ENCODE results near the gene MAP6. TPM values are rescaled to one million over a fixed set of nuclear protein-coding genes. Genes with fewer than 3 reads are reported as not detected.

Gene MAP6
- total RNA-seq, 4 donors from 2014 or later = 7.9 to 22.1 (median 14.4) TPM

DNA sequence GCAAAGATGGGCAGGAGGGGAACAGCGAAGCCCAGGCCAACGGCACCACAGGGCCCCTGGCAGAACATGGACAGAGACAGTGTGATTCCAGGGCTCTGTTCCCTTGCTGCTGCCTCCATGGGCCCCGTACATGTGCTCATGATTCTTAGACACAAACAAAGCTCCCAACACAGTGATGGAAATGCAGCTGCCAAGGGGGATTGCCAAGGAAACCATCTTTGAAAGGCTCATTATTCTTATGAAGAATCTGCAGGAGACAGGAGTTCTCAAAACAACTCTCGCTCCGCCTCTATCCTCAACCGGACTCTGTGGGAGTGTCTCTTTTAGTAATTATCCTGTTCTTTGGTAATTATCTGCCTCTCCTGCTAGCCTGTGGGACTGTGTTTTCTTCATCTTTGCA is 74.6 kb downstream of the MAP6 start:
- H3K9me3 ChIP-seq = no peaks in the 10 kb centered on the region
- DNase-seq = no peak
- no peaks in the 10 kb centered on the region for H3K27me3 ChIP-seq
- TF ChIP-seq, protein P1, sequence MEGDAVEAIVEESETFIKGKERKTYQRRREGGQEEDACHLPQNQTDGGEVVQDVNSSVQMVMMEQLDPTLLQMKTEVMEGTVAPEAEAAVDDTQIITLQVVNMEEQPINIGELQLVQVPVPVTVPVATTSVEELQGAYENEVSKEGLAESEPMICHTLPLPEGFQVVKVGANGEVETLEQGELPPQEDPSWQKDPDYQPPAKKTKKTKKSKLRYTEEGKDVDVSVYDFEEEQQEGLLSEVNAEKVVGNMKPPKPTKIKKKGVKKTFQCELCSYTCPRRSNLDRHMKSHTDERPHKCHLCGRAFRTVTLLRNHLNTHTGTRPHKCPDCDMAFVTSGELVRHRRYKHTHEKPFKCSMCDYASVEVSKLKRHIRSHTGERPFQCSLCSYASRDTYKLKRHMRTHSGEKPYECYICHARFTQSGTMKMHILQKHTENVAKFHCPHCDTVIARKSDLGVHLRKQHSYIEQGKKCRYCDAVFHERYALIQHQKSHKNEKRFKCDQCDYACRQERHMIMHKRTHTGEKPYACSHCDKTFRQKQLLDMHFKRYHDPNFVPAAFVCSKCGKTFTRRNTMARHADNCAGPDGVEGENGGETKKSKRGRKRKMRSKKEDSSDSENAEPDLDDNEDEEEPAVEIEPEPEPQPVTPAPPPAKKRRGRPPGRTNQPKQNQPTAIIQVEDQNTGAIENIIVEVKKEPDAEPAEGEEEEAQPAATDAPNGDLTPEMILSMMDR (IDR thresholded peaks at IDR 0.05) = no peak
- no peak for TF ChIP-seq POLR2A (IDR thresholded peaks at IDR 0.05)
- H3K4me3 ChIP-seq = no peak overlapping the region
- no peaks in the 10 kb centered on the region for H3K4me1 ChIP-seq
- no peak overlapping the region for H3K27ac ChIP-seq
- intact Hi-C loops (cut with DNase I; ENCODE audit: low total_unique reads) = no loop called here
- H3K36me3 ChIP-seq = no peaks in the 10 kb centered on the region

DNA sequence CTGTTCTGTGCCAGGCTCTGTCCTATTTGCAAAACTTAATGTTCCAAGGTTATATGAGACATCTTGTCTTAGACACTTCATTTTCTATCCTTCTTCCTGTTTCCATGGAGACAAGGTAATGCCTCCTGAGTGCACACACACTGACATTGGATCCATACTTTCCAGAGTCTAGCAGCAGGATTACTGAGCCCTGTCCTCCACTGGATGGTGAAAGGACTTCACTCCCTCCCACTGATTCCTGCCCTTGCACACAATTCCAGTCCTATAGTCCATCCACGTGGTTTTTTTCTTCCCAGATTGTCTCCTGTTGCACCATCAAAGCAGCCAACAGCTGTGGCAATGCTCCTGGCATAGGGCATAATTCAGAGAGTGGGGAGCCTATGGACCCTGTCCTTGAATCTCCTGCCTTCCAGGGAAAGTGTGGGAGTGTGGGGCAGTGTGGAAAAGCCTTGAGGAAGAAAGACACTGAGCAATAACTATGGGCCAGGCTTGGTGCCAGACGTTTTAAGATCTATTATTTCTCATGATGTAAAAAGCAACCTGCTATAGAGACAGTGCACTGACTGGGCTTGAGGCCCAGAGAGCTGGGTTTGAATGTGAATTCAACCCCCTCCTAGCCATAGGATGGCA is 75.4 kb downstream of the MAP6 start:
- no peaks in the 10 kb centered on the region for H3K27me3 ChIP-seq
- H3K27ac ChIP-seq = no peak overlapping the region
- no peaks in the 10 kb centered on the region for H3K9me3 ChIP-seq
- TF ChIP-seq, protein P1 (IDR thresholded peaks at IDR 0.05) = no peak
- TF ChIP-seq POLR2A (IDR thresholded peaks at IDR 0.05) = no peak
- H3K36me3 ChIP-seq = no peaks in the 10 kb centered on the region
- intact Hi-C loops (cut with DNase I; ENCODE audit: low total_unique reads) = no loop called here
- no peak overlapping the region for H3K4me3 ChIP-seq
- no peak for DNase-seq
- H3K4me1 ChIP-seq = no peaks in the 10 kb centered on the region

DNA sequence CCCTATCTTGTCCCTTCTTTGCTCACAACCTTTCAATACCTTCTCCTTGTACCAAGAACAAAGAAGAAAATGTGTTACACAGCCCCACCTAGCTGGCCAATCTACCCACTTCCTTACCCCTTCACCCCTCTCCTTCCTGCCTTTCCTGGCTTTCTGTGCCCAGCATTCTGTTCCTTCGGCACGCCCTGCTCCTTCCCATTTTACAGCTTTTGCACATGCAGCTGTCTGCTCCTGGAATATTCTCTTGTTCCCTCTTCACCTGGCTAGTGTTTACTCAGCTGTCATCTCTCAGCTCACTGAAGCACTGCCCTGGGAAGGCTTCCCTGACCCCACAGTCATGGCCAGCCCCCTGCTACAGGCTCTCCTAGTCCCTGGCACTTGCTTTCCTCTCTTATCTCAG is 76.1 kb downstream of the MAP6 start:
- no peaks in the 10 kb centered on the region for H3K36me3 ChIP-seq
- H3K27me3 ChIP-seq = no peaks in the 10 kb centered on the region
- intact Hi-C loops (cut with DNase I; ENCODE audit: low total_unique reads) = no loop called here
- H3K27ac ChIP-seq = no peak overlapping the region
- H3K4me1 ChIP-seq = no peaks in the 10 kb centered on the region
- no peaks in the 10 kb centered on the region for H3K9me3 ChIP-seq
- TF ChIP-seq, protein P1 (IDR thresholded peaks at IDR 0.05) = no peak
- no peak for TF ChIP-seq POLR2A (IDR thresholded peaks at IDR 0.05)
- no peak overlapping the region for H3K4me3 ChIP-seq
- no peak for DNase-seq

DNA sequence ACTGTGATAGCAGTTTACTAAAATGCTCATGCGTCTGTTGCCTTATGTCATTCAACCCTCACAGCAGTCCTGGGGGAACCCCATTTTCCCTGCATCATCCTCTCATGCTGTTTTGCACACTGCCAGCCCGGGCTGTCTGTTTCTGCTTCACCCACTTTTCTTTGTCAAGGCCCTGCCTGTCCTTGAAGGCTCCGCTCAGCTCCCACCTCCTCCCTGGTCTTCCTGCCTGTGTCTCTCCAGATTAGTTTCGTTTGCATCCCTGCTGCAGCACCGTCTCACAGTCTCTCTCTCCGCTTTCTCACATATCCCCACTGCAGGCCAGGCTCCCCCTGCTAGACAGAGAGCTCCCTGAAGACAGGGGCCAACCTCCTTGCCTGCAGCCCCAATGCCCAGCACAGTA is 76.9 kb downstream of the MAP6 start:
- H3K27ac ChIP-seq = no peak overlapping the region
- H3K4me1 ChIP-seq = no peaks in the 10 kb centered on the region
- no peak for TF ChIP-seq POLR2A (IDR thresholded peaks at IDR 0.05)
- TF ChIP-seq, protein P1 (IDR thresholded peaks at IDR 0.05) = no peak
- no peak overlapping the region for H3K4me3 ChIP-seq
- no peaks in the 10 kb centered on the region for H3K36me3 ChIP-seq
- DNase-seq = no peak
- no peaks in the 10 kb centered on the region for H3K27me3 ChIP-seq
- no peaks in the 10 kb centered on the region for H3K9me3 ChIP-seq
- intact Hi-C loops (cut with DNase I; ENCODE audit: low total_unique reads) = no loop called here

DNA sequence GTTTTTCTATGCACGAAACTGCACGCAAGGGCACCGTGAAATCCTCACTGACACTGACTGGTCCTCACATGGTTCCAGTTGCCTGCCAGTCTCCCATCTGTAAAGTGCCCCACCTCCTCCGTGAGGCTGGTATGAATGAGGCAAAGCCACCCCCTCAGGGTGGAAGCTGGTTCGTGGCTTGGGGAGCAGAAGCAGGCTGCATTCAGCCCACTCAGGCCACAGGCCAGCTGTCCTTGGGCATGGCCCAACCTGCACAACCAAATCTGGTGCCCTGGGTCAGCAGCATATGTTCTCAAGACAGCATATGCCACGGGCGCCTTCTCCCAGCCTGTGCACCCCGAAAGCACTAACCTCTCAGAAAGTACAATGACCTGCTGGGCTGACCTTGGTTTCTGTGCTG is 77.5 kb downstream of the MAP6 start:
- Histone ChIP-seq H3K36me3 (no peaks in the 10 kb centered on the region), H3K27ac (no peak overlapping the region), H3K9me3 (no peaks in the 10 kb centered on the region), H3K4me3 (no peak overlapping the region), H3K4me1 (no peaks in the 10 kb centered on the region), H3K27me3 (no peaks in the 10 kb centered on the region)
- intact Hi-C loops (cut with DNase I; ENCODE audit: low total_unique reads) = no loop called here
- TF ChIP-seq POLR2A (IDR thresholded peaks at IDR 0.05) = no peak
- TF ChIP-seq, protein P1 (IDR thresholded peaks at IDR 0.05) = no peak
- no peak for DNase-seq
